Stimulated activated CD8-positive, alpha-beta memory T cell treated with anti-CD3 and anti-CD28 coated beads, Interleukin-12 subunit alpha, Interleukin-12 subunit beta, amount 100 ng/mL, for 24 hours (primary cell): ENCODE measurements around the gene ADCK1.
"Not testable (repeated sequence)": the region's sequence is repeated elsewhere in the genome, so short reads cannot be mapped to it uniquely, and the experiment has no call there.

Experiments
- DNase-seq: peaks from one replicate; pipeline ENCODE4 v3.0.0-alpha.2; 2020; ENCODE audit errors: extremely low read depth

The ADCK1 gene

DNA sequence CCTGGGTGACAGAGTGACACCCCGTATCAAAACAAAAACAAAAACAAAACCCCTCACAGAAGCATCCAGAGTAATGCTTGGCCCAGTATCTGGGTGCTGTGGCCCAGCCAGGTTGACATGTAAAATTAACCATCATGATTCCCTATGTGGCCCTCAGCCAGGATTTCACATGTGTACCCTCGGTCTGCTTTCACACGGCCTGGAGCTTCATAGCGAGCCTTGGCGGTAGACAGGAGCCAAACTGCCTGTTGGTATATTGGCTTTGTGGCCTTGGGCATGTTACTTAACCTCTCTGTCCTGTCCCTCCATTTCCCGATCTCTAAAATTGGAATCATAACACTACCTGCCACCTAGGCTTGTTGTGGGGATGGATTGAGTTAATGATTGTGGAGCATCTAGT is 65.5 kb downstream of the ADCK1 start:
- DNase-seq, result no peak

DNA sequence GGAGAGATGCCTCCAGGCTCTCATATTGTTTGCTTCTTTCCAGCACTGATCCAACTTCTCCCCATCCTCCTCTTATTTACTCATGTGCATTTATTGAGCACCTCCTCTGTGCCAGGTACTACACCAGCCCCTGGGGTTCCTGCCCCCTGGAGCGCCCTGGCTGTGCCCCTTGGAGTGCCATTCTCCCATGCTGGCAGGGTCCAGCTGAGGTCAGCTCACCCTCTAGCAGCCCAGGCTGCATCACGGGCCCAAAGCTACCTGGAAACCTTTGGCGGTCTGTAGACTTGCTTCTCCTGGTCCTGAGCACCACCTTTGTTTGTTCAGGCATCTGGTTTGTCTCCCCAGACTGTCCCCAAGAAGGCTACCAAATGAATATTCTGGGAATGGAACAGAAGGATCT is 67.0 kb downstream of the ADCK1 start:
- no peak for DNase-seq

DNA sequence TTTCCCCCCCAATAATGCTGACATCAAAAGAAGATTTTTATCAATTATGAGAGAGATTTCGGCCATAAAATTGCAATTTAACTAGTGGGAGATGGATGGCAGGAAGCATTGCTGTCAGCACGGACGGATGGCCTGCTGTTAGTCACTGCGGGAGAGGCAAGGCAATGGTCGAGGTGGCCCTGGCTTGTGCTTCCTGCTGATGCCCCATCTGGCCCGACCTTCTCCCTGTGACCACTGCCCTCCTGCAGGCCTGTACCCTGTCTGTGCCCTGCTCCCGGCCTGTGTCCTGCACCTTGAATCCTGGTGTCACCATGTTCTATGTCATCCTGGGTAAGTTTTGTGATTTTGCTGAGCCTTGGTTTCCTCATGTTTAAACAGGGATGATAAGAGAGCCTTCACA is 67.6 kb downstream of the ADCK1 start:
- DNase-seq, result no peak

DNA sequence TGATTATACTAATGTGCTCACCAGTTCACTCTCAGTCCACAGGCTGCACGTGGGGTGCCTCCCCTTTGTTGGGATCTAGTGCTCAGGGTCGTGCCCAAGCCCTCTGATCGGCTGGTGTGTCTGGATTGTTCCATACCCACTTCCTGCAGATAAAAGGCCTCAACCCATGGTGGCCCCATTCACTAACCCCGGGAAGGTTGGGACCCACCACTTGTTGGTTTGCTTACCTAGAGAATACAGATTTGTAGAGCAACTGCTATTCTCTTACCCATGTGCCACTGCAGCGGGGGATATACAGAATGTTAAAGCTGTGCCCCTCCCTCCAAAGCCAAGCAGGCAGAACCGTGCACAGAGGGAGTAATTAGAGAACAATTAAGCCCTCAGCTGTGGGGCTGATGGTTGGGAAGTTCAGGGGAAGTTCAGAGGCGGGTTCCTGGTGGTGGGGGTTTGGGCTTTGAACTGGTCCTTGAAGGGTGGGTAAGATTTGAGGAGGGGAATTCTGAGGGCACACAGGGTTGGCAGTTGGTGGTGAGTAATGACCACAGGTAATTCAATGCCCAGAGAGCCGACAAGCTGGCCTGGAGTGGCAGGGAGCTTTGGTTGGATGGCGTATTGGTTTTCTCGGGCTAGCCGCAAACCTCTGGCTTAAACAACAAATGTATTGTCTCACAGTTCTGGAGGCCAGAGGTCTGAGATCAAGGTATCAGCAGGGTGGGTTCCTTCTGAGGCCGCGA is 68.8 kb downstream of the ADCK1 start:
- no peak for DNase-seq

DNA sequence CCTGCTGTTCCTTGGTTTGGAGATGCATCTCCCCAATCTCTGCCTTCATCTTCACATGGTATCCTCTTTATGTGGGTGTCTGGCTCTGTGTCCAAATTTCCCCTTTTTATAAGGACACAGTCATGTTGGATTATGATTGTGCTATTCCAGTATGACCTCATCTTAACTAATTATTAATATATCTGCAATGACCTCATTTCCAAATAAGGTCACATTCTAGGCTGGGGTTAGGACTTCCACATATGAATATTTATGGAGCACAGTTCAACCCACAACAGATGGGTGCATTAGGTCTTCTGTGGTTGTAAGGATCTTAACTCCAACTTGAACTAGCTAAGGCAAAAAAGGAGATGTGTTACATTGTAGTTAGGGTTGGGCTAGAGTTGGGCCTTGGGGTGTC is 69.4 kb downstream of the ADCK1 start:
- DNase-seq, result no peak

DNA sequence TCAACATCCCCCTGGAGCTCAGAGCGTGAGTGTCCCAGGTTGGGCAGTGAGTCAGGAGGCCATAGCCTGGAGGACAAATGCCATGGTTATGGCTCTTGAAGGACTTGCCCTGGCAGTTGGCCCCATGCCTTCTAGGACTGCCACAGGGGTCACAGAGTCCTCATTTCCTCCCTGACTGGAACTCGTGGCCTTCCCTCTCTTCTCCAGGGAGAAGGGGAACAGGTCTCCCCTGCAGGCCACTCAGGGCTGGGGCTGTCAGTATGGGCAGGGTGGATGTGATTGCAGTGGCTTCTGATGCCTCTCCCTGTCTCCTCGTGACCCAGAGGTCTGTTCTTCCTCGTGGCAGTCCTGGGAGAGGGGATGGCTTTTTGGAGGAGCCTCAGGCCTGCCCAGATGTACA is 70.7 kb downstream of the ADCK1 start:
- no peak for DNase-seq

DNA sequence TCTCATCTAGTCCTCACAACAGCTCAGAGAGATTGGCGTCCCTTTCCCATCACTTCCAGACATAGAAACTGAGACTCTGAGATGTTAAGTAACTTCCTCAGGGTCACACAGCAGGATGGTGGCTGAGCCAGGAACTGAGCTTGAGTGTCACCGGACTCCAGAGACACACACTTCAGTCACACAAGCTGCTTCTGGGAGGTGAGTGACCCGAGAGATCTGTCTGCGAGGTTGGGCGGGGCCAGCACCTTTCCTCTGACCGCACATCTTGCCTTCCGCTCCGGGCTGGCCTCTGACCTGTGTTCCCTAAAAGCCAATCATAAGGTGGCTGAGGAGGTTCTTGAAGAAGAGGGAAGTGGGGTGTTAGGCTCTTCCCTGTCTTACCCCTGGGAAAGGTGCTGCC is 72.2 kb downstream of the ADCK1 start:
- DNase-seq, result no peak

DNA sequence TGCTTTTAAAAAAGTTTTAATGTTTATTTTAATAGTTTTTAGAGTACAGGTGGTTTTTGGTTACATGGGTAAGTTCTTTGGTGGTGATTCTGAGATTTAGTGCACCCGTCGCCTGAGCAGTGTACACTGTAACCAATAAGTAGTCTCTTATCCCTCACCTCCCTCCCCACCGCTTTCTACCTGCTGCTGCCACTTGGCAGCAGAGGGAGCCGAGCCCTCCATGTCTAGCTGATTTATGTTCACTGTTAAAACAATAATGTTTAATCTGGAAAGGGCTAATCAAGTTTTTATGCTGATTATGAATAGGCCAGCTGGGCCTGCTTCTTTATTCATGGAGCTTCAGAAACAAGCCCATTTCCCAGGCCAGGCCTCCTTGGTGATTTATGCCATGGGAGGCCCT is 73.1 kb downstream of the ADCK1 start:
- no peak for DNase-seq

DNA sequence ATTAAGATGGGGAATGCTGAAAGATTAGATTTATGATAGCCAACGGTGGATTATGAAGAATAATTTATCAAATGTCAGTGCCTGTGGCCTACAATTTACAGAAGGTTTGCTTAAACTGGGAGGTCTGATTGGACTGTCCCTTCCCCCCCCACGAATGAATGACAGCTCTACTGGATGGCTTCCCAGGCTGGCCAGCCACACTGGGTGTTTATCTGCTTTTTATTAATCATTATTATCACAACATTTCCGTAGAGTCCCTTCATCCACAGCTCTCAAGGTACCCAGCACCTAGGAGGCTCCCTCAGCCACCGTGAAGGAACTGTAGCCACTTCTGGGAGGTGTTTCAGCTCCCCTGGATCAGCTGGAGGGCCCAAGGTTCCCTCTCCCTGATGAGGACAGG is 78.9 kb downstream of the ADCK1 start:
- no peak for DNase-seq

DNA sequence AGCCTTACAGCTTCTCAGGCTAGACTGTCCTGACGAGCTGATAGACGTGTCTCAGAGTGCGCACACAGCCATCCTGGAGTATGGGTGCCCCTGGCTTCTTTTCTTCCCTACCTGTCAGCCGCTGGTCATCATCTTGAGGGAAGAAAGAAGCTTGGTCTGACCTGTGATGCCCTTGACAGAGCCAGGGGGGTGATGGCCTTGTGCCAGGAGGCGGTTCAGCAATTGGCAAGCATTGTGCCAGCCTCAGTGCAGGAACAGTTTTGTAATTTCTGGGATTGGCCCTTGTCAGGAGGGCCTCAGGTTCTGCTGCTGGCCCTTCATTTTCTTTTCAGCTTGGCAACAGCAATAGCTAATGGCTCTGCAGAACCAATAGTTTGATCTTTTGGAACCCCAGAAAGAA is 80.1 kb downstream of the ADCK1 start:
- no peak for DNase-seq

DNA sequence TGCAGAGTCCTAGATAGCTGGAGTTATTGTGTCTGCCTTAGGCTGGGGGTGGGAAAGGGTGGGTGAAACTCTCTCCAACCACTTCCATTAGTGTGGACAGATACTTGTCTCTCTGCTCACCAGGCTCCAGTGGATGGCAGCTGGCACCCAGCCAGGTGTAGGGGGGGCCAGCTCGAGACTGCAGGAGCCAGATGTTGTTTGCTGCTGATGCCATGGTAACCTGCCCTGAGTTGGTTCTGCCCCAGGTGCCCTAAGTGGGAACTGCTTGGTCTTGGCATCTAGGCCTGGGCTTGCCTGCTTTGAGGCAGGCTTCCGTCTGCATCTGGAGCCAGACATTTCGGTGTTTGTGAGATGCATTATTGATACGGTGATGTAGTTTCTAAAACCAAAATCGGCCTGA is 82.2 kb downstream of the ADCK1 start:
- no peak for DNase-seq

DNA sequence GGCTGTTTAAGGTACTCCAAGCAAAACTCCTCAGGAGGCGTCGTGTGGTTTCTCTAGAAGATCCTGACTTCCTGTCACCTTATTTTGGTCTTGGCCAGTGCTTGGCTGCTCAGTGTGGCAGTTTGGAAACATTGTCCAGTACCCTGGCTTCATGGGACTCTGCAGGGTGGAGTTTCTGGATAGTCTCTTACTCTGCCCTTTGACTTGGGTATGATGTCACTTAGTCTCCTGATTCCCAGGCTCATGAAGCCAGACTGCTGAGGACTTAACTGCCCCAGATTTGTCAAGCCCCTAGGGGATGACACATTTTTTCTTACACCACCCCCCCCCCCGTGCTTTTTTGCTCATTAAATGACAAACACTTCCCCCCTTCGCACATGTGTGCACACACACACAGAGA is 82.7 kb downstream of the ADCK1 start:
- no peak for DNase-seq

DNA sequence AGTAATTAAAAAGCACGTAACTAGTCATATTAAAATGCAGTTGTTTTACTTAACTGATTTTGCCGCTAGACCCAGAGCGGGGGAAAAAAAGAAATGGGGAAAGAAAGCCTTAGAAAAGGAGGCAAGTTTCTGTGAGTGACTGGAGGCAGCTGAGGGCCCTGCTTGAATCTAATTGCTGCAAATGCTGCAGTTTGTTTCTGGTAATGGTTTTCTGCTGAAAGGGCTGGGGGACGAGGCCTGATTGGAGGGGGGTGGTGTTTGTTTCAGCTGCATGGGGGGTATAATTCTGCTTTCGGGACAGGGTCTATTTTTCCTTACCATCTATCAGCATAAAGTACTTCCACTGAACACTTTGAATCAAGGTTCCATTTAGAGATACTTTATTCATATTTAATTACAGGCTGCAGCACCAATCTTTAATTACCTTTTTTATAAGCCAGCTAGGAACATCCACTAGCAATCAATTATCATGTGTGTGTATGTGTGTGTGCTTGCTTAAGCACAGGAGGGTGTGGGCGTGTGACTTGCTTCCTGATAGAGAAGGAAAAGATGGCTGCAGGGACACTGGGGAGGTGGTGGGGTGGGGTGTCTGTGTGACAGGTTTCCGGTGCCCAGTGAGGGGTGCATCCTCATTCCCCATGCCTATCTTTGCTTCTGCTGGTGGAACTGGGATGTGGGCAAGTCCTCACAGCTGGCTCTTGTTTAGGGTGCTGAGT is 83.4 kb downstream of the ADCK1 start:
- DNase-seq, result no peak

DNA sequence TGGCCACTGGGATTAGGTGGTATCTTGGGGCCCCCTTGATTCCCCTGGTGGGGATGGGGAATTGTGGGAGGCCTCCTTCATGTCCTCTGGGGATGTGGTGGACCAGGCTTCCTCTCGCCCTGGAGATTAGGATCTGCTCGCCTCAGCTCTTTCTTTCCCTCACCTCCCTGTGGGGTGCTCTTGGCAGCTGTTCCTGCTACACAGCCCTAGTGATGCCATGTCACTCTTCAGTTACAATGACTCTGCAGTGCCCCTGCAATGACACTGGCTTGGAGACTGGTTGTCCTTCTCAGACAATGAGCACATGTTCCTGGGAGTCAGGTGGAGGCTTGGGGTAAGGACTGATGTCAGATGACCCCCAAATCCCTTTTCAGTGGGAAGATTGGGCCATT is 83.9 kb downstream of the ADCK1 start:
- DNase-seq, result no peak

DNA sequence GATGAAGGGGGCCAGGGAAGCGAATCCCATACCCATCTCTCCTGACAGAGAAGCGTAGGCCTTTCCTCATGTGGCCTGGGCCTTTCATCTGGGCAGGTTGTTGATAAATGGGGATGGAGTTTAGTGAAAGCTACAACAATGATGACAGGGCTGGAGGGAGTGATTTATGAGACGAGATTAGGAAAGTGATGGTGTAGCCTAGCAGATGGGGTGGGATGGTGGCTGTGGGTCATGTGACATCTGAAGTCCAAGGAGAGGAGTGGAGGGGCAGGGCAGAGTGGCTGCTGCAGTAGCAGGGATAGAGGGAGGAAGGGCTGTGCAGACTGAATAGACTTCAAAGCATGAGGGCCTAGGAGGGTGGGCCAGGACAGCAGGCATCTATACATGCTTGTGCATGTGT is 85.5 kb downstream of the ADCK1 start:
- no peak for DNase-seq

DNA sequence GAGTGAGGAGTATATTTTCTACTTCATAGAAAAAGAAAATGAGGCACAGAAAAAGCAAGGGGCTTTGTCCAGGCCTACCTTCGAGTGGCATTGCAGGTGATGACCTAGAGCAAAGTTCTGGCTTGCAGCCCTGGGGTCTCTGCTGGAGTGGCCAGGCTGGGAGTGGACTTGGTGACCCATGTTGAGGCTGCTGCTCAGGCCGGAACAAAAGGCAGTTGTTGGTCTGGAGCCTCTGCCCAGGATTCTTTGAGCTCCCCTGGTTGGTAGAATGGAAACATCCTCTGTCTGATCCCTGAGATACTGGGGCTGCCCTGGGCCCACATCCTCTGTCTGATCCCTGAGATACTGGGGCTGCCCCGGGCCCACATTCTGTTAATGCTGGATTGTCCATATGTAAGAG is 86.1 kb downstream of the ADCK1 start:
- DNase-seq, result no peak

DNA sequence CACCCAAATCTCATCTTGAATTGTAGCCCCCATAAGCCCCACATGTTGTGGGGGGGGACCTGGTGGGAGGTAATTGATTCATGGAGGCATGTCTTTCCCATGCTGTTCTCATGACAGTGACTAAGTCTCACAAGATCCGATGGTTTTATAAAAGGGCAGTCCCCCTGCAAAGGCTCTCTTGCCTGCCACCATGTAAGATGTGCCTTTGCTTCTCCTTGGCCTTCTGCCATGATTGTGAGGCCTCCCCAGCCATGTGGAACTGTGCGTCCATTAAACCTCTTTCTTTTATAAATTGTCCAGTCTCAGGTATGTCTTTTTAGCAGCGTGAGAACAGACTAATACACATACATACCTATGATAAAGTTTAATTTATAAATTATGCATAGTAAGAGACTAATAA is 89.0 kb downstream of the ADCK1 start:
- DNase-seq, result not testable (repeated sequence)

DNA sequence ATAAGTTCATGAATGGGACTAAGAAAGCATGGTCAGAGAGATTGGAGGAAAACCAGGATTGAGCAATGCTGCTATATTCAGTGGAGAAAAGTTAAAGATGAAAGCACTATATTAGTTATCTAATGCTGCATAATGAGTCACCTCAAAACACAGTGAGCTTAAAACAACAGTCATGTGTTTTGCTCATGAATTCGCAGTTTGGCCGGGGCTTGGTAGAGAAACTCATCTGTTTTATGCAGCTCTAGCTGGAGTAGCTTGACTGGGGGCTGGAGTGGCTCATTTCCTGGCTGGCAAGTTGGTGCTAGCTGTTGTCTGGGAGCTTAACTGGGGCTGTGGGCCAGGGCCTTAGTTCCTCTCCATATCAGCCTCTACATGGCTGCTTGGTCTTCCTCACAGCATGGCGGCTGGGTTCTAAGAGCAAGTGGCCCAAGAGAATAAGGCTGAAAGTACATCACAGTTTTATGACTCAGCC is 90.1 kb downstream of the ADCK1 start:
- no peak for DNase-seq

DNA sequence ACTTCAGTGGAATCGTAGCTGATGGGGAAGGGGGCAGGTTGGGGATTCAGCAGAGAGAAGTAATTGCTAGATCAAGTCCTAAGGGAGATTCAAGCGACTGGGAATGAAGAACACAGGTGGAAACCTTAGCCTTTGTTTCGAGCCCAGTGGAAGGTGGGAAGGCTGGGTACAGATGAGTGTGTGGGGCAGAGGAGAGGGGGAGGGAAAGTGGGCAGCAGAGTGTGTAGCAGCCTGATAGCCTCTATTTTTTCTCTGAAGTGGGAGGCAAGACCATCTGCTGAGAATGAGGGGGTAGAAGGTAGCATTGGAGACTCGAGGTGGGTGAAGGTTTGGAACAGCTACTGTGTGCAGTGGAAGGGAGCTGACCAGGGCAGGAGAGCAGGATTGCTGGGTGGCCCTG is 91.0 kb downstream of the ADCK1 start:
- no peak for DNase-seq

DNA sequence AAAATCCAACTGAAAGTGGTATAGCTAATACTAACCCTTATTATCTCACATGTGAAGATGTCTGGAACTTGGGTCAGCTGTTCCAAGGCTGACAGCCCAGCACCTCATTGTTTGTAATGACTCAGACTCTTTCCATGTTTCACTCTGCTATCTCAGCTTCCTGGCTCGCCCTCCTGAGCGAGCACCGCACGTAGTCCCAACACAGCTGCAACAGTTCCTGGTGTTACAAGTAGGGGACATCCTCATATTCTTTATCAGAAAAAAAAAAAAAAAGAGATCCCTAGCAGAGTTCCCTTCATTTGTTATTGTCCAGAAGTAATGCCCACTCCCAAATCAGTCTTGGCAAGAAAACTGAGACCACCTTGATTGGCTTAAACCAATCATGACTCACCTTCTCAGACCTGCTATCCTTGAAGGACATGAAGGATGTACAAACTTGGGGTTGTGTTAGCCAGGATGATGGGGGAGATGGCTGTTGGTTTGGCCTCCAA is 92.5 kb downstream of the ADCK1 start:
- DNase-seq, result no peak

DNA sequence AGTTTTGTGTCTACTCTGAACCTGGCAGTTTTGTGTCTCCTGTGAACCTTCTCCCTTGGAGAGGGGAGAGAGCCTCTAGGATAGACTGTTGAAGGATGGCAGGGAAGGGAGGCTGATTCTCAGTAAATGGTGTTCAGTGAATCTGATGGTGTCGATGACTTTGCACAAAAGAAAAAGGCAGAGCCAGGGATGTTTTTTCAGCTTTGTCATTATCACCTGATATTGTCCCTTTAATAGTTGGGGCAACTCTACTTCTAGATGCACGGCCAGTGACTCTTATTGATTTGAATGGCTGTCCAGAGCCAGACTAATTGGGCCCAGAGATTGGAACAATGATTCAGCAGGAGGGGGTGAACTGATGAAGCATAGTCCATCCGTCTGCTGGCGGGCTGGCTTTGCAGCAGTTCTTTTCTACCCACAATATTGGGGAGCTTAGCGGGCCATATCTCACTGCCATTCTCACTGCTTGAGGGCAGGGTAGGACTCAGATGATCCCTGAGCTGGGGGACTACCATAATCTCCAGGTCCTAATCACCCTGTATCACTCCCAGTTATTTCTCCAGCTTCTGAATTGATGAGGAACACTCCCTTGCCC is 93.1 kb downstream of the ADCK1 start:
- no peak for DNase-seq

DNA sequence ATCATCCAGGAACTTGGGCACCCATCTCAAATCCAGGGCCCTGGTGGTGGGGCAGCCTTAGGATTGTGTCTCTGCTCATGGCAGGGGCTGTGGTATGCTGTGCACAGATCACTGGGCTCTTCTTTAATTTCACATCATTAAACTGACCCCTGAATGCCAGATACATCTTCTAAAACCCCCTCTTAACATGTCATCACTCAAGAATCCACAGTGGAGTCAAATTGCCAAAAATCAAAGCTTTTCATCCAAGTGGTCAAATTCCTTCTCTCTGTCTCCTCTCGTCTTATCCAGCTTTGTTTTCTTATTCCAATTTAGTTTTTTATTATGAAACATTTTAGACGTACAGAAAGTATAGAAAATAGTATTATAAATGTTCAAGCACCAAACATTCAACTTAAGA is 97.5 kb downstream of the ADCK1 start:
- no peak for DNase-seq

DNA sequence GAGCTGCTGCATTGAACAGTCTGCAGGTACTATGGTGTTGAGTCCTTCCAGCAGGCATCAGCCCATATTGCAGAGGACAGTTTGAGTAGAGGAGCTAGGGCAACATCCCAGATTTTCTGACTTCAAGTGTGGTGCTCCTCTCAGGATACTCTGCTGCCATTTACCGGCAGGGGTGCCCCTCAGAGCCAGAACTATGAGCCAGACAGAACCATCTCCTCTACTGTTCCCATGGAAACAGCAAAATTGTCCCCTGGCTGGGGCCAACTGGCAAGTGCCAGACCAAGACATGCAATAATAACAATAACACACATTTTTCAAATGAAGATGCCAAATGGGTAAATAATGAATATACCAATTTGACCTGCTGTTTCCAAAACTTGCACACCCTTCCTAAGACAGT is 102.9 kb downstream of the ADCK1 start:
- no peak for DNase-seq
